K562 (cell line): Measurements from ENCODE around the gene NAGLU. TPM values are rescaled to one million over a fixed set of nuclear protein-coding genes. Genes with fewer than 3 reads are reported as not detected.

Source experiments
- MAFG ChIP-seq: fragments of 450-650 bp; conservative IDR thresholded peaks from 2 replicates; pipeline ENCODE4 v1.6.1; 2016; ENCODE audit warnings: missing genetic modification characterization, missing compliant biosample characterization
- MLLT1 ChIP-seq, 2 experiments: fragments of 450-650 bp; IDR thresholded peaks; 2 replicates each; pipeline ENCODE4 v1.6.1; 2016
- TRIM25 ChIP-seq: fragments of 450-650 bp; IDR thresholded peaks from 2 replicates; pipeline ENCODE4 v1.7.0; 2016; ENCODE audit warnings: borderline replicate concordance
- ZNF3 ChIP-seq: fragments of 250-450 bp; sonication (Bioruptor Pico); IDR thresholded peaks from 2 replicates; pipeline ENCODE4 v1.5.0; 2021; ENCODE audit warnings: mild to moderate bottlenecking, moderate library complexity
- ZNF780A ChIP-seq: fragments of 250-450 bp; sonication (Bioruptor Pico); IDR thresholded peaks from 2 replicates; pipeline ENCODE4 v1.5.0; 2021; ENCODE audit warnings: mild to moderate bottlenecking
- polyA plus RNA-seq, 8 experiments: library from polyadenylated mRNA; depleted of rRNA in 4 of 8; stranded (reverse) in 5 of 8; unstranded in 3 of 8; fragments of >200 nt; fragmentation: Nextera tagmentation in 2 of 8; fragmentation: Illumina TruSeq in 1 of 8; extraction: Ambion mirVana in 2 of 8; extraction: Trizol in 1 of 8; gene quantifications; 2 replicates each; pipeline versions ENCODE4 v1.2.1 to v1.2.3, GENCODE V29; 2011 to 2014; ENCODE audit warnings: inconsistent platforms in 1 of 8, missing spikeins in 1 of 8
- total RNA-seq, 7 experiments: library from RNA; depleted of rRNA in 6 of 7; stranded (reverse); fragments of >200 nt in 6 of 7; fragmentation: Illumina TruSeq in 2 of 7; extraction: Trizol in 2 of 7; gene quantifications; 2 replicates each; pipeline versions ENCODE4 v1.2.1 to v1.2.3, GENCODE V29; 2011 to 2021; ENCODE audit warnings: low replicate concordance in 1 of 7
- TF ChIP-seq, protein P1 (sequence below): fragments of 250-450 bp; sonication (Bioruptor Pico); IDR thresholded peaks from 2 replicates; pipeline ENCODE4 v1.8.0; 2022; ENCODE audit warnings: inconsistent platforms, mild to moderate bottlenecking, moderate library complexity, borderline replicate concordance
- TF ChIP-seq, protein P2 (sequence below): fragments of 450-650 bp; formaldehyde crosslinking; IDR thresholded peaks from 2 replicates; pipeline ENCODE4 v1.4.0; 2022; ENCODE audit warnings: mild to moderate bottlenecking, moderate library complexity
- TF ChIP-seq, protein P3 (sequence below): fragments of 150-350 bp; conservative IDR thresholded peaks from 2 replicates; pipeline ENCODE4 v1.6.1; 2014; ENCODE audit warnings: low read length

Gene NAGLU
- total and polyA plus RNA-seq, 9 of the 15 experiments (the other 6 are each of a cell fraction or from before 2014, with no cell fraction given): 0.04 to 21.5 (median 8.5) TPM

- TF ChIP-seq TRIM25 (no peak), MLLT1 (IDR thresholded peaks at IDR 0.05) (no peak), ZNF780A (CRISPR knock-in tag) (no peak), ZNF3 (no peak), MAFG (tag) (no peak)
- TF ChIP-seq, protein P1, sequence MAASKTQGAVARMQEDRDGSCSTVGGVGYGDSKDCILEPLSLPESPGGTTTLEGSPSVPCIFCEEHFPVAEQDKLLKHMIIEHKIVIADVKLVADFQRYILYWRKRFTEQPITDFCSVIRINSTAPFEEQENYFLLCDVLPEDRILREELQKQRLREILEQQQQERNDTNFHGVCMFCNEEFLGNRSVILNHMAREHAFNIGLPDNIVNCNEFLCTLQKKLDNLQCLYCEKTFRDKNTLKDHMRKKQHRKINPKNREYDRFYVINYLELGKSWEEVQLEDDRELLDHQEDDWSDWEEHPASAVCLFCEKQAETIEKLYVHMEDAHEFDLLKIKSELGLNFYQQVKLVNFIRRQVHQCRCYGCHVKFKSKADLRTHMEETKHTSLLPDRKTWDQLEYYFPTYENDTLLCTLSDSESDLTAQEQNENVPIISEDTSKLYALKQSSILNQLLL (CRISPR knock-in tag): no peak
- TF ChIP-seq, protein P2, sequence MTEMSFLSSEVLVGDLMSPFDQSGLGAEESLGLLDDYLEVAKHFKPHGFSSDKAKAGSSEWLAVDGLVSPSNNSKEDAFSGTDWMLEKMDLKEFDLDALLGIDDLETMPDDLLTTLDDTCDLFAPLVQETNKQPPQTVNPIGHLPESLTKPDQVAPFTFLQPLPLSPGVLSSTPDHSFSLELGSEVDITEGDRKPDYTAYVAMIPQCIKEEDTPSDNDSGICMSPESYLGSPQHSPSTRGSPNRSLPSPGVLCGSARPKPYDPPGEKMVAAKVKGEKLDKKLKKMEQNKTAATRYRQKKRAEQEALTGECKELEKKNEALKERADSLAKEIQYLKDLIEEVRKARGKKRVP: no peak
- TF ChIP-seq, protein P3, sequence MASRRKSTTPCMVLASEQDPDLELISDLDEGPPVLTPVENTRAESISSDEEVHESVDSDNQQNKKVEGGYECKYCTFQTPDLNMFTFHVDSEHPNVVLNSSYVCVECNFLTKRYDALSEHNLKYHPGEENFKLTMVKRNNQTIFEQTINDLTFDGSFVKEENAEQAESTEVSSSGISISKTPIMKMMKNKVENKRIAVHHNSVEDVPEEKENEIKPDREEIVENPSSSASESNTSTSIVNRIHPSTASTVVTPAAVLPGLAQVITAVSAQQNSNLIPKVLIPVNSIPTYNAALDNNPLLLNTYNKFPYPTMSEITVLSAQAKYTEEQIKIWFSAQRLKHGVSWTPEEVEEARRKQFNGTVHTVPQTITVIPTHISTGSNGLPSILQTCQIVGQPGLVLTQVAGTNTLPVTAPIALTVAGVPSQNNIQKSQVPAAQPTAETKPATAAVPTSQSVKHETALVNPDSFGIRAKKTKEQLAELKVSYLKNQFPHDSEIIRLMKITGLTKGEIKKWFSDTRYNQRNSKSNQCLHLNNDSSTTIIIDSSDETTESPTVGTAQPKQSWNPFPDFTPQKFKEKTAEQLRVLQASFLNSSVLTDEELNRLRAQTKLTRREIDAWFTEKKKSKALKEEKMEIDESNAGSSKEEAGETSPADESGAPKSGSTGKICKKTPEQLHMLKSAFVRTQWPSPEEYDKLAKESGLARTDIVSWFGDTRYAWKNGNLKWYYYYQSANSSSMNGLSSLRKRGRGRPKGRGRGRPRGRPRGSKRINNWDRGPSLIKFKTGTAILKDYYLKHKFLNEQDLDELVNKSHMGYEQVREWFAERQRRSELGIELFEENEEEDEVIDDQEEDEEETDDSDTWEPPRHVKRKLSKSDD: no peak
Measured at GRCh38 chr17:42526031-42526444, 10.0 kb upstream of the NAGLU start (continued).
